GM18858 (cell line): Measurements from ENCODE around the gene NUFIP2.
"Not testable (repeated sequence)": the region's sequence is repeated elsewhere in the genome, so short reads cannot be mapped to it uniquely, and the experiment has no call there.

Source experiments
- ATAC-seq: cut with Tn5 transposase; IDR thresholded peaks from one replicate; pipeline ENCODE4 v1.9.1; 2021; ENCODE audit not compliant: unreplicated experiment

The NUFIP2 gene

GRCh38 chr17:29240968-29241963 lies 52.7 kb downstream of the NUFIP2 start:
- no peak for ATAC-seq

GRCh38 chr17:29240477-29240876 lies 53.5 kb downstream of the NUFIP2 start:
- no peak for ATAC-seq

DNA sequence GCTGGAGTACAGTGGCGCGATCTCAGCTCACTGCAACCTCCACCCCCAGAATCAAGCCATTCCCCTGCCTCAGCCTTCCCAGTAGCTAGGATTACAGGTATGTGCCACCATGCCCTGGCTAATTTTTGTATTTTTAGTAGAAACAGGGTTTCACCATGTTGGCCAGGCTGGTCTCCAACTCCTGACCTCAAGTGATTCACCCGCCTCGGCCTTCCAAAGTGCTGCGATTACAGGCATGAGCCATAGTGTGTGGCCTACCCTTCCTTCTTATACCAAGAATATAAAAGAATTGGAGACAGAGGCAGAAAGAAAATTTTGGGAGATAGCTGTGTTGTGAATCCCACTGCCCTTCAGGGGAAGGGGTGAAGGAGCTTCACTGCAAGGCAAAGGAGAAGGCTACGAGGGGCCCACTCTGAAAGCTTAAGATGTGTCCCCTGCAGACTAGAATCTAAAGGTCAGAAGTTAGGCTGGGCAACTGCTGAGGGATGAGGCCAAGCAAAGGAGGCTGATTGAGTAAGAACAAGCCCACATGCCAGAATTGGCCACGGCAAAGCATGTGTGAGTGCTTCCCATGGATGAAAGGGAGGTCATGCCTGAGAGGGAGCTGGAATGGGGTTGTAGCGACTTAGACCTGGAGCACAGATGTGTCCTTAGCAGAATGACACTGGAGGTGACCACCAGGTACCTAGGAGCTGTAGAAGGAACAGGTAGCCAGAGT lies 55.7 kb downstream of the NUFIP2 start:
- ATAC-seq, result no peak

DNA sequence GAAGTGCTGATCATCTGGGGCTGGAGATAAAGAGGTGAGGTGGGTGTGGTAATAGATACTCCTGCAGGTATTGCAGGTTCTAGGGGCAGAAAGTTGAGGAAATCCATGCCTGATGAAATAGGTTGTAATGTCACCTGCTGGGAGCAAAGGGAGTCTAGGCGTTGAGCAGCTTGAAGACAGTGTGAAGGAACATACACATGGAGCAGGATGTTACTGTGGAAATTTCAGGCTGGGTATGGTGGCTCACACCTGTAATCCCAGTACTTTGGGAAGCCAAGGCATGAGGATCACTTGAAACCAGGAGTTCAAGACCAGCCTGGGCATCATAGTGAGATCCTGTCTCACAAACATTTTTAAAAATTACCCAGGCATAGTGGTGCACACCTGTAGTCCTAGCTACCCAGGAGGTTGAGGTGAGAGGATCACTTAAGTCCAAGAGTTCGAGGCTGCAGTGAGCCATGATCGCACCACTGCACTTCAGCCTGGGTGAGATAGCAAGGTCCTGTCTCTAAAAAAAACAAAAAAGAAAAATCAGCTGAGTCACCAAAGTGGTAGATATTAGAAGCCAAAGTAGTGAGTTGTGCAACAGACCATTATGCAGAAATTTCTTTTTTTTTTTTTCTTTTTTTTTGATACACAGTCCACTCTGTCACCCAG lies 56.3 kb downstream of the NUFIP2 start:
- no peak for ATAC-seq

DNA sequence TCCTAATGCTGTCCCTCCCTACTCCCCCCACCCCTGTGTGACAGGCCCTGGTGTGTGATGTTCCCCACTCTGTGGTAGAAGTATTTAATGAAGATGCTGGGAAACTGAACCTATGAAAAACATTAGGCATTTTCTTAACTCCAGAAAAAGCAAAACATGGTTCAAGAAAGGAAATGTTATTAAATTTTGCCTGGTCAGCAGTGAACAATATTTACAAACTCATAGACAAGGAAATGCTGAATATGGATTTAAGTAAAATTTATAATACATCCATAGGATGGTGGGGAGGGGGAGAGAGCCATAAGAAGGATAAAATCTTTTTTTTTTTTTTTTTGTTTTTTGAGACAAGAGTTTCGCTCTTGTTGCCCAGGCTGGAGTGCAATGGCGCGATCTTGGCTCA lies 58.0 kb downstream of the NUFIP2 start:
- ATAC-seq, result no peak

DNA sequence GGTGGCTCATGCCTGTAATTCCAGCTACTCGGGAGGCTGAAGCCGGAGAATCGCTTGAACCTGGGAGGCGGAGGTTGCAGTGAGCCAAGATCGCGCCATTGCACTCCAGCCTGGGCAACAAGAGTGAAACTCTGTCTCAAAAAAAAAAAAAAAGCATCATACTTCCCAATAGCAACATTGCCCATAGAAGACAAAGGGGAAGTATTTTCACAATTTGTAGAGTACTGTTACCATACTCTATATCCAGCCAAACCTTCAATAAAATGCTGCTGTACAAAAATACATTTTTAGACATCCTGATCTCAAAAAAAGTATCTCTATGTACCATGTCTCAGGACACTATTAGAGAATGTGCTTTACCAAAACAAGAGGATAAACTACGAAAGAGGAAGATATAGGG lies 59.0 kb downstream of the NUFIP2 start:
- not testable (repeated sequence) for ATAC-seq

GRCh38 chr17:29233301-29233700 lies 60.6 kb downstream of the NUFIP2 start:
- no peak for ATAC-seq

DNA sequence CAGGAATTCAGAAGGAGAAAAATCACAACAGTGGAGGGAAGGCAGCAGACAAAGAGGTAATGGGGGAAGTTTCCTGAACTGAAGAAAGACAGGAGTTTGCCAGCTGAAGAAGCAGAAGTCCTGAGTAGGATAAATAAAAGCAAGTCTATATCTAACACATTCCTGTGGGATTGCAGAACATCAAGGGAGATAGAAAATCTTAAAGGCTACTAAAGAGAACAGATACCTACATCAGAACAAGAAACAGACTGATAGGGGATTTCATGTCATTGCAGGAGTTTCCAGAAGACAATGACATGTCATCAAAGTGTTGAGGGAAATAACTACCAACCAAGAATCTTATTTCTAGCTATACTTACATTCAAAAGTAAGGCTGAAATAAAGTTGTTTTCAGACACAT lies 68.6 kb downstream of the NUFIP2 start:
- ATAC-seq, result no peak

GRCh38 chr17:29221338-29221737 lies 72.6 kb downstream of the NUFIP2 start:
- not testable (repeated sequence) for ATAC-seq

DNA sequence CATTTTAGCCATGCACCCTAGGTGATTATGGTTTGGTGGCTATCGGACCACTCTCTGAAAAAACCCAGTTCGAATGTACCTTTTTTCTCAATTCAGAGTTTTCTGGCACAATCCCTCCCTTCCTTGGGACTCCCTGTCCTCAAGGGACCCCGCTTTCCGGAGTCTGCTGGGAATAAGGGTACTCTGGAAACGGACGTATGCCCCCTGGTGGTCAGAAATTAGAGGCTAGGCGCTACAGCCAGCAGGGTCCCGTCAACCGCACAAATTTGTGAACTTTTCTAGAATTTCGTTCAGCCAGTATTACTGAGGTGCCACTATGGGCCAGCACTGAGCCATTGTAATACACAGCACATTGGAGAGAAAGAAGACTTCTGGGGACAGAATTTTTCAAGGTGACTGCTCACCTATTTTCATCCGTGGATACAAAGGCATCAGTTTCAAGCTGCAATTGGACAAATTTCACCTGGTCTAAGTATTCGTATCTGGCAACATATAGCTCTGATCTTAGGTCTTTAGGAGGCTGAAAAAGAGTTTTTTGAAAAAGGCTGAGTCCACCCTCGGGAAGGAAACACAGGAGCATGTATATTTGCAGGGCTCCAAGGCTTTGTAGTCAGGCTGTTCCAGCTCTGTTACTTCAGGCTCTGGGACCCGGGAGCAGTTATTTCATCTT lies 74.4 kb downstream of the NUFIP2 start:
- no peak for ATAC-seq

- ATAC-seq, result no peak
These were observed 77.1 kb downstream of the NUFIP2 start for GRCh38 chr17:29216856-29217255.

DNA sequence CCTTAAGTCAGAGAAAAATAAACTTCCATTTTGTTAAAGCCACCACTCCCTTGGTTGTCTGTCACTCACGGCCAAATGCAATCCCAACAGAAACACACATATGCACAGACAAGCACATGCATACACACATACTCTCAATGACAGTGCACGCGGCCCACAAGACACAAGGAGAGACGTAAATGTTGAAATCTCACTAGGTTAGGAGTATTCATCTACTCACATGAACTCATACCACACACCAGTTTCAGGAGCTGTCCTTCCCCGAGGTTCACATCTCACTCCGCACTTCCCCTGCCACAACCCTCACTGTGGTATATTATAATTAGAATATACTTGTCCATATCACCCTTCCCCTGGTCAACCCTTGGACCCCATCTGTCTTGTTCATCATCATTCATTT lies 77.8 kb downstream of the NUFIP2 start:
- no peak for ATAC-seq

- no peak for ATAC-seq
These were observed 78.2 kb downstream of the NUFIP2 start for GRCh38 chr17:29215717-29216116.

- no peak for ATAC-seq
These were observed 78.8 kb downstream of the NUFIP2 start for GRCh38 chr17:29215174-29215573.

DNA sequence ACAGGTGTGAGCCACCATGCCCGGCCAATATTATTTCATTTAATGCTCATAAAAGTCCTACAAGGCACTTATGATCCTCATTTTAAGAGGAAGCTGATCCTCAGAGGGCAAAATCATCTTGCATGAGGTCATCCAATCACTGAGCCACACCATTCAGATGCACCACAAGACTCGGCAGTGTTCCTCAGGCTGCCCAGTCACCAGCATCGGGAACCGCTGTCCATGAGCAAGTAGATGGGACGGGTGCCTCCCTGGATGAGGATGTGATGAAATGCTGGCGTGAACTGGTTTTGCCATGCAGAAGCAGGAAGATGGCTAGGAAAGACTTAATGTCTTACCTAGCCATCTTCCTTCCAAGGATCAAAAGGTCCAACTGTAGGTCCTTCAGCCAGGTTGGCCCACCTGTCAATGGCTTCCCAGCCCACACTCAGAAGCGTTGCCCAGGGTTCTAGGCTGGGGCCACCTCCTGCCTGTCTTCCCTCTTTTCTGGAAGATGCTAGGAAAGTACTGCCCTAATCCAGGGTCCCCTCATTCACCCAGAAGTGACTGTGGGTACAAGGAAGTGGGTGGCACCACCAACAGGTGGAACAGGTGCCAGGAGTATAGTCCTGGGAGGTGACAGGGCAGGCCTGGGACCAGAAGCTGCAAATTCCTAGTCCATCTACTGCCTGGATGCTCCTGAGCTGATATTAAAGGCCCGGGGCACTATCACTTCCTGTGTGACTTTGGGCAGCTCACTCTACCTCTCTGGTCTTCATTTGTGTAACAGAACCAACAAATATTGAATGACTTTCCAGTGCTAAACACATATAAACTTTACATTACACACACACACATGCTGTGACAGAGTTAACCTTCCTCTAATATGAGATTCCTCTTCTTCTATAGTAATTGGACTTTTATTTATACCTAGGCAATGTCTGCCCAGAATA lies 79.5 kb downstream of the NUFIP2 start:
- no peak for ATAC-seq

- no peak for ATAC-seq
These were observed 81.2 kb downstream of the NUFIP2 start for GRCh38 chr17:29212681-29213121.

DNA sequence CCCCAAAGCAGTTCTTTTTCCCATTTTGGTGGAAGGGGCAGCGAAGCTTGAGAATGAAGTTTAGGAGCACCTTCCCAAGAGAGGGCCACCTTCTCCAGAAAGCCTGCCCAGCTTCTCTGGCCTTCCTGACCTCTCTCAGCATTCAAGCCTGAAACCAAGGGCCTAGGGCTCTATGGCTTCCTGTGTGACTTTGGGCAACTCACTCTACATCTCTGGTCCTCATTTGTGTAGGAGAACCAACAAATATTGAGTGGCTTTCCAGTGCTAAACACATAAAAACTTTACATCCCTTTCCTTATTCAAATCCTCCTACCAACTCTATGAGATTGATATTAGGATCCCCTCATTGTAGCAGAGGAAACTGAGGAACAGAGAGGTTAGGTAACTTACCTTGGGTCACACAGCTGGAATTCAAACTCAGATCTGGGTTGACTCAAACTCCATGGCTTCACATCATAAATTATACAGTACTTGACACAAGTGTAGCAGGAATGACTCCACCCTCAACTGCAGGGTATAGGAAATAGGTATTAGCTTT lies 81.8 kb downstream of the NUFIP2 start:
- no peak for ATAC-seq

DNA sequence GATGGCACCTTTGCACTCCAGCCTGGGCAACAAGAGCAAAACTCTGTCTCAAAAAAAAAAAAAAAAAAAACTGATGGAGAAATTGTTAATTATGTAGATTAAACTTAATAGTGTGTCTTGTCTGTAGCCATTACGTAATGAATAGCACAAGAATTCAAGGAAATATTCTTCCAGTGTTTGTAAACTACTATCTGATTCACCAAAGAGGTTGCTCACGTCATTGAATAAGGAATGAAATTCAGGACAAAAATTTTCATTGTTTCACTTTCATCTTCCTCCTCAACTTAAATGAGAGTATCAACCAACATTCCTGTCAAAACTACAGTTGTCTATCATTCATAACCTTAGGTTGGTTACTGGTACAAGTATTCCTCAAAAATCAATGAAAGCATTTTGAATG lies 83.1 kb downstream of the NUFIP2 start:
- no peak for ATAC-seq

DNA sequence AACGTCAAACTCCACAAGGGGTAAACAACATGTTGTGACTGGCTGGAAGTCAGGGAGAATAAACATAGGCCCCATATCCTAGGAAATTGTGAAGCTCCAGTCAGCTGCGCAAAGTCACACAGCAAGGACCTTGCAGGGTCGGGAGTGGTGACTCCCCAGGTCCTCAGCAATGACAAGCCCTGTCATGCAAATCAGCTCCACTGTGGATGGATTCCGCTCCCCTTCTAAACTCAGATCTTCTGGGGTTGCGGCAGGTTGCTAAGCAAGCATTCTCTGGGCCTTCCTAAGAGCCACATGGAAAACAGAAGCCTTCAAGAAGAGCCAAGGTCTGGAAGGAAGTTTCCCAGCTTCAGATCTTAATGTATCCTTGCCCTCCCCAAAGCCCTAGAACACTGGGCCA lies 84.9 kb downstream of the NUFIP2 start:
- no peak for ATAC-seq

GRCh38 chr17:29207975-29208374 lies 86.0 kb downstream of the NUFIP2 start:
- ATAC-seq, result no peak
